HPDE6-E6E7 (cell line): ENCODE data around the gene DCK.
"Not testable (repeated sequence)": the region's sequence is repeated elsewhere in the genome, so short reads cannot be mapped to it uniquely, and the experiment has no call there.

ENCODE experiments used
- DNase-seq: peaks from one replicate; pipeline ENCODE4 v3.0.0; 2011; ENCODE audit warnings: missing footprints; ENCODE audit errors: extremely low spot score

Gene DCK

DNA sequence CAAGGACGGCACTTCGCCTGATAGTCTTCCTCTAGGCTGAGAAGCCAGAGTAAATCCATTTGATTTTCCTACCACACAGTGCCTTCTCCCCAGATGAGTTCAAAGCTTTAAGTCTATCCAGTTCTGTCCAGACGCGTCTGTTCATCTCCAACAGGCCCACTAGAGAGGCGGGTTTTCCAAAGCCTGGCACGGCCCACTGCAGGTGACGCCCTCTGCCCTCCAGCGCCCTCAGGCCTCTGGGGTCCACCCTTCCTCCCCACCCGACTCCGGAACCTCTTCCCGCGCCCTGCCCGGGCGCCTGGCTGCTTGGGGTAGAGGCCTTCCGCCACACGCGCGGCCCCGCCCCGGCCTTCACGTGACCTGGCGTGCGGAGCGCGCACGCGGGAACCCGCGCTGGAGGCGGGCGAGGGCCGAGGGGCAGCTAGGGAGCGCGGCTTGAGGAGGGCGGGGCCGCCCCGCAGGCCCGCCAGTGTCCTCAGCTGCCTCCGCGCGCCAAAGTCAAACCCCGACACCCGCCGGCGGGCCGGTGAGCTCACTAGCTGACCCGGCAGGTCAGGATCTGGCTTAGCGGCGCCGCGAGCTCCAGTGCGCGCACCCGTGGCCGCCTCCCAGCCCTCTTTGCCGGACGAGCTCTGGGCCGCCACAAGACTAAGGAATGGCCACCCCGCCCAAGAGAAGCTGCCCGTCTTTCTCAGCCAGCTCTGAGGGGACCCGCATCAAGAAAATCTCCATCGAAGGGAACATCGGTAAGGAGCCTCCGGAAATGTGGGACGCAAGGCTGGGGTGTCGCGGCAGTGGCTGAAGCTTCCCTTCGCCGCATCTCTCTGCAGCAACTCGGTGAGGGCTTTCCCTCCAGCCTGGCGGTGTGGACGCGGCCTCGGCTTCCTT lies at the start of gene DCK:
TSS of gene DCK (plus strand) at position 469 of the 888 bp plus-strand sequence. CDS start at position 656, 187 bp downstream.
- peak; percentile 69 for DNase-seq

GRCh38 chr4:70945046-70945445 lies 48.4 kb upstream of the DCK start:
- DNase-seq = no peak

- DNase-seq = no peak
Measured at GRCh38 chr4:70945452-70946055, 47.9 kb upstream of the DCK start.

DNA sequence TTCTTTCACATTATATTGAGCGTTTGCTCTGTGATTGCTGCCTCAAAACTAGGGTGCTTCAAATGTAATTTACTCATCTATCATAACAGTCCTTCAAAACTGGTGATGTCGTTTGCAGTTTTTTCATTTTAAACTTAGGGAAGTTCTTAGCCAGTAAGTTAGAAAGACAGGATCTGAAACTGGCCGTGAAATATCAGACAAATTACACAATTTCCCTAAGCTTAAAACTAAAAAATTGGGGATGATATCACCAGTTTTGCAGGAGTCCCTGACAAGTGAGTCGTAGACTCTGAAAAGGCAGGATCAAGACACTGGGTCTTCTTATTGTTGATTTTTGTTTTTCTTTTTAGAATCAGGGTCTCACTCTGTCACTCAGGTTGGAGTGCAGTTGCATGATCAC lies 46.5 kb upstream of the DCK start:
- no peak for DNase-seq

DNA sequence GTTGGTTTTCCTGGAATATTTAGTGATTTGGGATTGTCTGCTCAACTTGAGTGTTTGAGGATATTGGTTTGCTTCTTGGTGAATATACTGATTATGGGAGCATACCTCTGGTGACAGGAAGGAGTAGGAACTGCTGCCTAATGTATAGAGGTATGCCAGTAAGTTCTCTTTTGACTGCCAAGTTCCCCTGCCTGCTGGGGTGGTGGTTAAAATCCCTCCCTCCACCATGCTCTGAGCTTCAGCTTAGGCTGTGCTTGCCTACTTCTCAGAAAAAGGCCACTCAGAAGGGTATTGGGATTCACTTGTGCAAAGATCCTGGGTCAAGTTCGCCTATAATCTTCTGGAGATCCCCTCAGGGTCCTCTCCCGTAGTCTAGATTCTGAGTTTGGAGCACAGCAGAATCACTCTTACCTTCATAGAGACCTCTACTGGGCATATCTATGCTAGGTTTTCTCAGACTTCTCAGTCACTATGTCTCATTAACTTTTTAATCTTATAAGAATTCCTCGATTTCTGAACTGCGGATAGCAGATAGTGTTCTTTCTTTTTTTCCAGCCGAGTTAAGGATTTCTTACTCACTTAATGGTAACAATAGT lies 44.7 kb upstream of the DCK start:
- no peak for DNase-seq

GRCh38 chr4:70954032-70954431 lies 39.4 kb upstream of the DCK start:
- DNase-seq = no peak

DNA sequence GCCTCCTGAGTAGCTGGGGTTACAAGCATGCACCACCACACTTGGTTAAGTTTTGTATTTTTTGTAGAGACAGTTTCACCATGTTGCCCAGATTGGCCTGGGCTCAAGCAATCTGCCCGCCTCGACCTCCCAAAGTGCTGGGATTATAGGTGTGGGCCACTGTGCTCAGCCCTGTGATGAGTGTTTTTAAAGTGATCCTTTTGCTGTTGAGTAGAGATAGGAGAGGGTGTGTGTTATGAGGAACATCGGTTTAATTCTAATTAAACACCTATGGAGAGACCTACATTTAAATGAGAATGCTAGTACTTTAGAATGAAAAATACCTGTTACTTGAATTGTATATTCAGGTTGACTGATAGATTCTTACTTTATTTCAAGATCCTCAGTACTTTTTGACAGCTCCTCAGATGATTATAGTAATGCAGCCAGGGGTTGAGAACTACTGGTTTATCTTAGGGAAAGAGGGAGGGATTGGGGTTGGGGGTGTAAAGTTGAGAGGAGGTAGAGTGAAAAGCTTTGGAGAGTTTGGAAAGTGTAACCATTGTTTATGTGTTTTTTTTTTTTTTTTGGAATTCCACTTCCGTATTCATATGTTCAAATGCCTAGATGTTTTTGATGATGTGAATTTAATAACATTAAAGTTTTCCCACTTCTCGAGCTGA lies 36.8 kb upstream of the DCK start:
- DNase-seq = no peak

DNA sequence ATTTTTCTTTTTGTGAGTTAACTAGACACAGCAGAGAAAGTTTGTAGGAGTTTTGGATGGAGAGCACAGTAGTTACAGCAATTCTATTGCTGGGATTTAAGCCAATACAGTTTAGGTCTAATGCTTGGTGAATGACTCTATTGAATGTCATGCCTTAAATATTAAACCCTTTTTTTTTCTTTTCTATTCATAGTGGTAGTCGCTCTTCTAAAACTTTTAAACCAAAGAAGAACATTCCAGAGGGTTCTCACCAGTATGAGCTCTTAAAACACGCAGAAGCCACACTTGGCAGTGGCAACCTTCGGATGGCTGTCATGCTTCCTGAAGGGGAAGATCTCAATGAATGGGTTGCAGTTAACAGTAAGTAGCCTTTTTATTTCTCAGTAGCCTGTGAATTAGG lies 34.8 kb upstream of the DCK start:
- no peak for DNase-seq

GRCh38 chr4:70969076-70969475 lies 24.4 kb upstream of the DCK start:
- no peak for DNase-seq

DNA sequence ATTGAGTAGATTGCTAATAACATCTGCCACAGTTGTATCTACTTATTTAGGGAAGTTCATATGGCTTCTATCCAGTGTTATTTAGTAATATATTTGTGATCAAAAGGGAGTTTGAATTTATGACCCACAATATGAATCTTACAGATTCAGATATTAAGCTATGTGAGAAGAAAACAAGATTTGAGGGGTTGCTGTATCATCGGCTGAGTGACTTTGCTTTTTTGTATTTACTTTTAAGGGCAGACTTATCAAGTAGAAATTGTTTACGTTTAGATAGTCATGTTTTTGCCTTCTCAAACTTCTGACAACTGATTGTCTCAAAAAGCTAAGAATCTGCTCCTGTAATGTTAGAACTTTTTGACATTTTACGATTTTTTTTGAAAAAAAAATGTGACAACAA lies 17.2 kb upstream of the DCK start:
- no peak for DNase-seq

DNA sequence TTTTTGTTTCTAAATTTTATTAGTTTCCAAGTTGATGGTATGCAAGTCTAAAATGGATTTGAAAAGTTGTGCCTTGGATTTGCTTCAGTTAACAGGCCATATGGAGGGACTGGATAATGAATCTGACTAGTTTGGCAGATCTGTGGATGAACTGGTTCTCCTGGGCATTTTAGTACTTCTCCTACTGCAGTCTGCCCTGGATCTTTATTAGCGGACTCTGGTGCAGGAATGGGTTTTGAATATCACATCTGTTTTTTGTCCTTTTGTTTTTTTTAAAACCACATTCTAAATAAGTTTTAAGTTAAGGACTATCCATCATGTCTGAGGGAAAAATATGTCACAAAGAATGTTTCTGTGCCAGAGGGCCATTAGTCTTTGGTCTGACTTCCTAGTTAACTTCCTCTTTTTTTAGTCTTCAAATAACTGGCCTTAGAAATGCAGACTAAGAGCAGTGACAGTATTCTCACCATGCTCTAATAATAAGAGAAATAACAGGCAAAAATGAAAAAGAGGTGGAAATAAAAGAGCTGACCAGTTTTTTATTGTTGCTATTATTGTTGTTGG lies 13.9 kb upstream of the DCK start:
- DNase-seq = no peak

GRCh38 chr4:70980196-70980595 lies 13.3 kb upstream of the DCK start:
- DNase-seq = no peak

GRCh38 chr4:70984106-70984505 lies 9.3 kb upstream of the DCK start:
- no peak for DNase-seq

DNA sequence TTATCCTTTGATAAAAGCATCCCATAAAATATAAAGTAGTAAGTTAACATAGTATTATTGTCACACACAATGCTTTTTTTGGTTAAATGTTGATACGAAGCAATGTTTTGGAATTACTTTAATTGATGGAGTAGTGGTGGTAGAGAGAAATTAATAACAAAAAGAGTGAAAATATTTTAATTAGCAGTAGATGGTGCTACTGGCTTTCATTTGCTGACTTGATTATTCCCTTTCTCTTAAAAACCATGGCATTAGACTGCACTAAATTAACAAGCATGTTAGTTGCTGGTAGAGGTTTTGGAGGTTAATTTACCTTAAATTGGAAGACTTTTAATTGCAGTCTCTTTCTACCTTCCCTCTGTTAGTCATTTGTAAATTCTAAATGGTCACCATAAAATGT lies 8.9 kb upstream of the DCK start:
- no peak for DNase-seq

DNA sequence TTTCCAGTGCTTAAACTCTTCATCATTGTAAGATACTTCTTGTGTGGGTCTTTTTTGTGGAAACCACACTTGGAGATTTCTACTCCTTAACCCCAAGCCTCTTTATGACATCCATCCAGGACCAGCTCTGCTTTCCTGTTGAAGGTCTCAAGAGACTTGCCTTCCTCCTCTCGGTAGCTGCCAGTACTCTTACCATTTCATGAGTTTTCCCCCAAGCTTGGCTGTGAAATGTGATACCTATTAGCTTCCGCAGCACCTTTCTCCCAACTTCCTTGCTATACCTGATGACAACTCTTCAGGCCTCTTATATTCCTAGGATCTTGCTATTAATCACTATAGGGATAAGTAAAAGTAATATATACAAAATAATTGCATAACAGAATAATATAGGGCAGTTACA lies 1.9 kb upstream of the DCK start:
- no peak for DNase-seq

- DNase-seq = no peak
Measured at GRCh38 chr4:70992391-70992881, 1.0 kb upstream of the DCK start.

- no peak for DNase-seq
Measured at GRCh38 chr4:70994069-70994366, 569 bp downstream of the DCK start.

DNA sequence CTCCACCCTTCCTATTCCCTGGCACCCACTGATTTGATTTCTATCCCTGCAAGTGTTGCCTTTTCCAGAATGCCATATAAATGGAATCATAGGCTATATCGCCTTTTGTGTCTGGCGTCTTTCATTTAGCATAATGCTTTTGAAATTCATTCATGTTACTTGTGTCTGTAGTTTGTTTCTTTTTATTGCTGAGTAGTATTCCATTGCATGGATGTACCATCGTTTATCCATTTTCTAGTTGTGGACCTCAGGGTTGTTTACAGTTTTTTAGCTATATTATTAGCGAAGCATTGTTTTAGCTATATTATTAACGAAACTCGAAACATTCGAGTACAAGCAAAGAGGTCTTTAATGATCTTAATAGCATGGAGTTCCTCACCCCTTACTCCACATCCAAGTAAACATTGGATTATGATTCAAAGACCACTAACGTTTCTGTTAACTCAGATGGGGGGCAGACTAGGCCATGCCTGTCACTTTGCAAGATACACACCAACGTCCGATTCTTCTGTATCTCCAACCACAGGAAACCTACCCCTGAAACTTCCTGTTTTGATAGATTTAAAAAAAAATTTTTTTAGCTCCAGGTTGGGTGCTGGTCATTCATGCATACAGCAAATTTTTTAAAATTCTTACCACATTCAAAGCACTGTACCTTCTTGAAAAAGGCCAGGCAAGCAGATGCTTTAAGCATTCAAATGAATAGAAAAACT lies 1.1 kb downstream of the DCK start:
- no peak for DNase-seq

- no peak for DNase-seq
Measured at GRCh38 chr4:70996018-70996360, 2.5 kb downstream of the DCK start.

- no peak for DNase-seq
Measured at GRCh38 chr4:70997036-70997435, 3.6 kb downstream of the DCK start.

DNA sequence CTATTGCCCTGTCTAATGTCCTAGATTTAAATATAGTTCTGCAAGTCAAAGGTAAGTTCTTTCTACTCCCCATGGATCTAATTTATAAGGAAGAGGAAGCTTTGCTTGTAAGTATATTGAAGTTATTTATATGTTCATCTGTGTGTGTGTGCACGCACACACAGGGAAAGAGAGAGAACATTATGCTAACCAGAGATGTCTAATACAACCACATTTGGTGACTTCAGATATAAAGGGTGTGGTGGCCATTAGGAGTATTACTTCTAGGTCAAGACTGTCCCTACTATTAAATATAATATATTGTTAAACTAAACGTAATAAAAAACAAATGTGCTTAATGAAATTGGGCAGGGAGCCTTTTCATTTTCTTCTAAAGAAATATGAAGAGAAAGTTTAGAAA lies 4.1 kb downstream of the DCK start:
- DNase-seq = no peak

GRCh38 chr4:70999639-71000038 lies 6.2 kb downstream of the DCK start:
- not testable (repeated sequence) for DNase-seq
